SU-DHL-6 (cell line): Measurements from ENCODE around the gene FBXW11.

Source experiments
- CTCF ChIP-seq: fragments of 200-600 bp; sonication (generic); IDR thresholded peaks from one replicate; pipeline ENCODE4 v1.5.1; 2017; ENCODE audit warnings: antibody characterized with exemption, mild to moderate bottlenecking, low read length, moderate library complexity; ENCODE audit not compliant: insufficient read depth, poor library complexity, severe bottlenecking
- EZH2phosphoT487 ChIP-seq: fragments of 200-600 bp; sonication (generic), shearing (Covaris generic); conservative IDR thresholded peaks from 2 replicates; pipeline ENCODE4 v1.6.1; 2018; ENCODE audit warnings: mild to moderate bottlenecking, antibody characterized with exemption, low read length, moderate library complexity, mixed read lengths

GRCh38 chr5:171952021-171952420, 54.4 kb downstream of the FBXW11 start:
- no peak for TF ChIP-seq CTCF
- no peak for TF ChIP-seq EZH2phosphoT487
